Hematopoietic multipotent progenitor cell treated with erythropoietin and hydrocortisone succinate and interleukin-3 and kit ligand, for 8 days (in vitro differentiated cells): ENCODE measurements around the gene LHPP.

Experiments
- DNase-seq: peaks from one replicate; pipeline ENCODE4 v3.0.0-alpha.2; 2015

The LHPP gene

DNA sequence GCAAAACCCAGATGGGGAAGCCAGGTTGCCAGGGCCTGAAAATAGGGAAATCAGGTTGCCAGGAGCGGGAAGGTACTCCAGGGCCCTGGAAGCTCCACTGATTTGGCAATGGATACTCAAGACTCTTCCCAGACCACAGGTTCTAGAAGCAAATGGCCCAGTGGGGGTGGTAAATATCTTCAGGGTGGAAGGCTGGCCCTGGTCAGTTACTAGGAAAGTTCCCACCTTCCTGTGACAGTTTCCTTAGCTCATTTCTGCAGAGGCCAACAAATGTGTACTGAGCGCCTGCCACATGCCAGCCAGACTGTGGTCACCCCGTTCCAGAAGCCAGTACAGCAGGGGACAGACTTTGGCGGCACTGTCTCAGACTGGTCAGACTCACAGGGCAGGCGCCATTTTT, 168.9 kb downstream of the LHPP start:
- no peak for DNase-seq

GRCh38 chr10:124632064-124632531, 170.5 kb downstream of the LHPP start:
- peak; percentile 65 for DNase-seq

- no peak for DNase-seq
Observed at GRCh38 chr10:124632566-124632965, 170.9 kb downstream of the LHPP start.

GRCh38 chr10:124636271-124636995, 174.8 kb downstream of the LHPP start:
- no peak for DNase-seq

DNA sequence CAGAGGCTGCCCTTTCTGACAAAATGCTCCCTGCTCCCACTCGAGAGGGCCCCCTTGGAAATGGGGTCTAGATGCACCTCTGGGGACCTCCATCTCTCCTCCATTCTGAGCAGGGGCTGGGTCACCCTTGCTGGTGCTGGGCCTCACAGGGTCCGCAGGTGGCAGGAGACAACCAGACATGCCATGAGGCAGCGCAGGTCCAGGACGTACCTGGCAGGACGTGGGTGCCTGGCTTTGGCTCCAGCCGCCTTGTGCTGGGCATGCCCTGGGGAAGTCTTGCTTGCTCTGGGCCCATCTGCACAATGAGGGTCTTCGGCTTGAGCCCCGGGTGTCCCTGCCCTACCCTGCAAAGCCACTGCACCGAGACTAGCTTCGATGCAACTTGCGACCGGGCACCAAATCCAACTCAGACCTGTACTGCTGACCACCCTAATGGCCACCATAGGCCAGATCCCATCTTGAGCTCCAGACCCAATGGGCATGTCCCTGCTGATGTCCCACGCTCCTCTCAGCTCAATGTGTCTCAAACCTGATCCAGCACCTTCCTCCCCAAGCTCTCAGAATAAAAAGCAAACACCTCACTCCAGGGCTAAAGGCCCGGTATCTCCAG, 175.6 kb downstream of the LHPP start:
- DNase-seq, result no peak

- DNase-seq, result no peak
Observed at GRCh38 chr10:124637746-124638145, 176.1 kb downstream of the LHPP start.

DNA sequence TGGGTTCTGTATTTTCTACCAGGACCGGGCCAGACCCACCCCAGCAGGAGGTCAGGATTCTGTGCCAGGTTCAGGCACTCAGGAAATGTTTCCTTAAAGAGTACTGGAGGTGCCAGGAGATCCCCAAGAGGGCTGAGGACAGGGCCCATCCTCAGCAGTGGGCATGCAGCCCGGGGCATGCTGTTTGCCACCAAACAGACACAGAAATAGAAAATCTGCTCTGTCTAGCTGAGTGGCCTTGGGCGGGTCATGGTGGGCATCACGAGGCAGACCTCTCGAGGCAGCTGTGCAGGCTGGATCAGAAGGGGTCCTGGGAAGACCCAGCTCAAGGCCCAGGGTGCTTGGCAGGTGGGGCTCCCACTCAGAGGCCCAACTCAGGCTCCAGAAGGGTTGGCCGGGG, 177.6 kb downstream of the LHPP start:
- no peak for DNase-seq

DNA sequence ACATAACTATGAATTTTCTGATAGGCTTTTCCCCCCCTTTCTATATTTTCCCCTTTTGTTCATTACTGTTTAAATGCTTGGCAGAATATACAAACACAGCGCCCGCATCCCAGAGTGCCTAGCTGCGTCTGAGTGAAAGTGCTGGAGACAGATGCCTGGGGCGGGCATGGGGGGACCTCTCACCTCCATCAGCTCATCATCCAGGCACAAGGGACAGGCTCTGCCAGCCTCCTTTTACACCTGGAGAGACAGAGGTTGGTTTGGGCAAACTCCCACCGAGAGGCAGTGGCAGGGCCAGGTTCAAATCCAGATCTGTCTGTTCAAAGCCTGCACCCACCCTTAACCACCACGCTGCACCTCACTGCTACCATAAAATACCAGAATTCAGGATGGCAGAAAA, 178.0 kb downstream of the LHPP start:
- DNase-seq, result no peak

GRCh38 chr10:124640056-124640455, 178.4 kb downstream of the LHPP start:
- no peak for DNase-seq

DNA sequence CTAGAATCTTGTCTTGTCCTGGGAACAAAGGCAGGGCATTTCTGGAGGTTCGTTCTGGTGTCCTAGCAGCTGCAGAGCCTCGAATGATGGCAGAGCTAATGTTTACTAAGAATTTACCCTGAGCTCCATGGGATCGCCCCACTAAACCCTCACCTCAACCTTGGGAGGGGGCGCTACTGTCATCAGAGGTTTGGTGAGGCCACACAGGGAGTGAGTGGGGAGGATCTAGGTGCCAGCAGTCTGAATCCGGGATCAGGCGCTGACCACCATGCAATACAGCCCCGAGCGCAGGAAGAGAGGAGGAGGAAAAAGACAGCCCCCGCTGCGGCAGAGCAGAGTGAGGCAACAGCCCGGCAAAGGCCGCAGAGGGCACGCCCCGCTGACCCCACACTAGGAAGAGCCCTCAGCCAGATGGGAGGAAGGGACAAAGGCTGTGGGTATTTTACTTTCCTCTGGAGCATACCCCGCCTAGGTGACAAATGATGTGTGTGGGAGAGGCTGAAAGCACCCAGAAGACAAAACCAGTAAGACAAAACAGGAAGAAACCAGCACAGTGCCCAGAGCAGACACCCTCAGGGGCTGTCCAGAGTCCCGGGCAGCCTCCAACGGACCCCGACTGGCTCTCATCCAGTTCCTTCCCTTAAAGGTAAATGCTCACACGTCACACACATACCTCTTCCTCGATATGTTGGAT, 179.1 kb downstream of the LHPP start:
- no peak for DNase-seq

DNA sequence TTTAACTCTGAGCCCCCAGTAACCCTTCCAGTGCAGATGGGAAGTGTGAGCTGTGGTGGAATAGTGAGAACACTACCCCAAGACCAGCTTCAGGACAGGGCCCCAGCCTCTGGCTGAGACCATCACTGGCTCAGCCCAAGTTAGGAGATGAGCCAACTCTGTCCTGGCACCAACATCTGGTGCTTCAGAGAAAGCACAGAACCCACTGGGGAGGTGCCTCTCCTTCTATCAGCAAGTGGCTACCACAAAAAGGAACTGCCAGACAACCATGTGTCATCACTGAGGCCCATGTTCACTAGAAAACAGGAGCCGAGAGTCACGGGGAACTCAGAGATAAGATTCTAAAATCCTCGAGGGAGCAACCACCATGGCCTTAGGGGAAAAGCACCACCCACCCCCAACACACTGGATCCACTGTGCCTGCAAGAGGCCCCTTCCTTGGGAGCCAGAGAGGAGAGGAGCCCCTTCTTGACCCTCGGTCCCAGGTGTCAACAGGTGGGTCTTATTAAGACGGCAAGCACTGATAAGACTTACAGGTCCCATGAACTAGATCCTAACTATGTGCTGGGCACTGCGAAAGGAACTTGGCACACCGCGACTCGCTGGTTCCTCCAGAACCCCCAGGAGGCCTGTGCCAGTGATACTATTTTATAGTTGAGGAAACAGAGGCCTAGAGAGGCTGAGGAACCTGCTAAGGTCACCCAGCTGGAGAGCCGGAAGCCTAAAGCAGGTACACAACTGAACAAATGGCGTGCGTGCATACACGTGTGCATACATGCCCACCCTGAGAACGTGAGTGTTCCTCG, 179.9 kb downstream of the LHPP start:
- DNase-seq, result peak; percentile 98

GRCh38 chr10:124642088-124642710, 180.6 kb downstream of the LHPP start:
- peak; percentile 81 for DNase-seq

GRCh38 chr10:124643330-124644009, 181.8 kb downstream of the LHPP start:
- no peak for DNase-seq

GRCh38 chr10:124644236-124644635, 182.6 kb downstream of the LHPP start:
- DNase-seq, result no peak

DNA sequence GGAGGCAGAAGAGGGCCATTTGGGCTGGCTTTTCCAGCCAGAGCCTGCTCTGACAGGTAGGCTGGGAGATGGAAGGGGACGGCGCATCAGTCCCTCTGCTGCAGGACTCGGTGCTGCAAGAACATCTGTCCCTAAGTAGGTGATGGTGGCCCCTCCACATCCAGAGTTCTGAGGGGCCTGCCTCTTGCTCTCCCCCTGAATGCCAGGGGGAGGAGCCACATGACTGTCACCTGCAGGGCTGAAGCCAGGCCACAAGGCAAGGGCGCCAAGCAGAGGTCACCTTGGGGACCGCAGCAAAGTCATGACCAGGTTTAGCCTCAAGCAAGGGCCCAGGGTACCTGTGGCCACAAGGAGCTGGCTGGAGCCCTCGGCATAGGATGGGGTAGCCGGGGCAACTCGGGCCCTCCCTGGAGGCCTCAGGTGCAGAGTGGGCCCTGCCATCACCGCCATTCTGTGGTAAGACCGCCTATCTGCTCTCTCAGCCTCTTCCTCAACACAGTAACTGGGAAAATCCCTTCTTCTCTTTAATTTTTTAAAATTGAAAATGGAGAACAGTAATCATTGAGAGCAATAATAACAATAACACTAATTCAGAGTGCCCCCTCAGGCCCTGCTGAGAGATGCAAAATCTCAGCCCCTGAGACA, 183.3 kb downstream of the LHPP start:
- DNase-seq, result no peak

- no peak for DNase-seq
Observed at GRCh38 chr10:124645467-124646095, 184.0 kb downstream of the LHPP start.

DNA sequence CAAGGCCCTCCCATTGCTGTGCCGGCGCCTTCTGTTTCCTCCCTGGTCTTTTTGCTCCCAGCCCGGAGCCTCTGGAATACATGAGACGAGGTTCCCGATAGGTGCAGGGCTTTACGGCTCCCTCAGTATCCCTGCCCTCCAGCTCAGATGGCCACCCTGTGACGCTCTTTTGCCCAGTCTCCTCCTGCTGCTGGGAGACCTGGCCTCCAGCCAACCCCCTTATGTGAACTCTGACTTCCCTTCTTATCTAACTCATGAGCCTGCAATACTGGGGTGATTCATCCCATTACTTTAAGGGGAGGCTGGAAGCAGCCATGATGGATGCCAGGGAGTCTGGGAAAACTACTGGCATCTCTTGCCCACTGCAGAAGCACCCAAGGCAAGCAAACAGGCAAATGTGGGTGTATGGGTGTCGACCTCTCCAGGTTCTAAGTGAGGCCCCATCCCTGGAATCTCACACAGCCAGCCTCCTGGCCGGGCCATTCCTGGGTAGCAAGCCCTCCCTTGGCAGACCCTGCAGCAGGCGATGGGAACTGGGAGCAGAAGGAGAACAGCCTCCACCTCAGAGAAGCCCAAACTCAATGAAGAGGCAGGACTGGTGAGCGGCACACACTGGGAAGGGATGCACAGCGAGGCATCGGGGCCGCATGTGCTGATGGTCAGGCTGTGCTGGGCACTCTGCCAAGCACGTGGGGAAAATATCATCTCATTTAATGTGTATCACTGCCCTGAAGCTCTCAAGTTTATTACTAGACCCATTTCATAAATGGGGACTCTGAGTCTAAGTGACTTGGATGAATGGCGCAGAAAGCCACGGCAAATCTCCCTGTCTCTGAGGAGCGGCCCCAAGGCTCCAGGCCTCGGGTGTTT, 185.1 kb downstream of the LHPP start:
- DNase-seq, result peak; percentile 90

DNA sequence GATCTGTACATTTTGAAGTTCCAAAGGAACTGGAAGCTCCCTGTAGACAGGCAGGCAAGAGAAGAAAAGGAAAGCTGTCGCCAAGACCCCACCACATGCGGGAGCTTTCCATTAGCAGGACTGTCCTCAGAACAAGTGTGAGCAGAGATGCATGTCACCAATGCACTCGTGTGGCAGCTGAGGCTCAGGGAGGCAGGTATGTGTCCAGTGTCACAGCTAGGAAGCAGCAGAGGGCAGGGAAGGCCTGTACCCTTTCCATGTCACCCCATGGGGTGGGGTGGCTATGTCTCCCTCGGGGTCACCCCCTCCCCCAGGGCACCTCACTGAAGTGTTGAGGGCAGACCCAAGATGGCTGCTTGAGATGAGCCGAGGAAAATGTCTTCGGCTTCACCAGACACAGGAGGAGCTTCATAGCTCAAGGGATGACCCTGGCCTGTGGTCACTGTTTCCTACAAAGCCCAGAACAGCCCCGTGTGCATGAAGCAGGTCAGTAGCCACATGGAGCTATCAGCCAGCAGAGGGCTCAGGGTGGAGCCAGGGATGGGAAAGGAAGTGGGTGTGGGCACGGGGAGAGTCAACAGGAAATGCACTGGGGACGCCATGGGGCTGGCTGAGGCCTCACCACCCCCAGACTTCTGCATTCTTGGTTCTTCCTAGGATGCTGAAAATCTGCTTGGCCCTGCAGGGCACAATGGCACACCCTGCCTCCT, 186.0 kb downstream of the LHPP start:
- DNase-seq, result peak; percentile 93

- no peak for DNase-seq
Observed at GRCh38 chr10:124648131-124648475, 186.5 kb downstream of the LHPP start.
